Small intestine (tissue), 7 donors: ENCODE measurements around the gene AQP6. TPM values are rescaled to one million over a fixed set of nuclear protein-coding genes. Genes with fewer than 3 reads are reported as not detected.
A peak's percentile ranks its signal among the peaks of the same experiment; 100 is the strongest.

ENCODE experiments used
- DNase-seq, 2 donors: peaks; one replicate each; pipeline versions ENCODE4 v3.0.0 to v3.0.0-alpha.2; 2013
- FAIRE-seq: peaks from 2 replicates; lab custom pipeline; 2012; peaks lifted over from hg19 to GRCh38; lab: Jason Lieb, UNC
- H3K27ac ChIP-seq, 3 donors: one replicate each; pipeline ENCODE4 v1.5.1; 2013; ENCODE audit warnings: low read length in 2 of 3, mild to moderate bottlenecking in 2 of 3, control low read depth in 1 of 3, inconsistent platforms in 1 of 3, low read depth in 1 of 3, moderate library complexity in 1 of 3
- H3K27me3 ChIP-seq, 3 donors: one replicate each; pipeline ENCODE4 v1.6.1; 2013; ENCODE audit warnings: low read length in 3 of 3, inconsistent platforms in 1 of 3; ENCODE audit not compliant: control insufficient read depth in 3 of 3, insufficient read depth in 3 of 3
- H3K36me3 ChIP-seq, 3 donors: one replicate each; pipeline ENCODE4 v1.6.1; 2013; ENCODE audit warnings: low read length in 3 of 3, inconsistent platforms in 1 of 3, low read depth in 1 of 3, mild to moderate bottlenecking in 1 of 3, moderate library complexity in 1 of 3; ENCODE audit not compliant: control insufficient read depth in 3 of 3, insufficient read depth in 2 of 3
- H3K4me1 ChIP-seq, 3 donors: one replicate each; pipeline ENCODE4 v1.6.1; 2013; ENCODE audit warnings: low read length in 2 of 3, inconsistent platforms in 1 of 3, low read depth in 1 of 3, mild to moderate bottlenecking in 1 of 3, moderate library complexity in 1 of 3; ENCODE audit not compliant: control insufficient read depth in 3 of 3, insufficient read depth in 2 of 3
- H3K4me3 ChIP-seq, 3 donors: one replicate each; pipeline ENCODE4 v1.5.1; 2013; ENCODE audit warnings: low read length in 3 of 3, control low read depth in 1 of 3, inconsistent platforms in 1 of 3, low read depth in 1 of 3, mild to moderate bottlenecking in 1 of 3, moderate library complexity in 1 of 3
- H3K9me3 ChIP-seq, 2 donors: one replicate each; pipeline ENCODE4 v1.6.1; 2013; ENCODE audit warnings: low read depth in 1 of 2, low read length in 1 of 2; ENCODE audit not compliant: control insufficient read depth in 2 of 2, insufficient read depth in 1 of 2
- WGBS, 3 donors: extraction: QIAGEN DNeasy Blood & Tissue Kit; methylation state at CpG; one replicate each; pipeline ENCODE4 v1.1.7; 2013; 5-methylcytosine and 5-hydroxymethylcytosine counted together
- polyA plus RNA-seq, 4 donors: library from polyadenylated mRNA; stranded (reverse) in 3 of 4; unstranded in 1 of 4; fragments of 200-250 nt in 3 of 4; fragments of 120-200 nt in 1 of 4; gene quantifications; one replicate each; pipeline versions ENCODE4 v1.2.1 to v1.2.3, GENCODE V29; 2013
- donor health status: healthy with polysubstance abuse.
- donor health status: control.
- donor health status: control.
- donor health status: Bipolar disorder and iron deficiency.
- donor health status: healthy.

AQP6 gene
- polyA plus RNA-seq, 4 donors = 0.09 to 0.31 TPM; not detected in 2

DNA sequence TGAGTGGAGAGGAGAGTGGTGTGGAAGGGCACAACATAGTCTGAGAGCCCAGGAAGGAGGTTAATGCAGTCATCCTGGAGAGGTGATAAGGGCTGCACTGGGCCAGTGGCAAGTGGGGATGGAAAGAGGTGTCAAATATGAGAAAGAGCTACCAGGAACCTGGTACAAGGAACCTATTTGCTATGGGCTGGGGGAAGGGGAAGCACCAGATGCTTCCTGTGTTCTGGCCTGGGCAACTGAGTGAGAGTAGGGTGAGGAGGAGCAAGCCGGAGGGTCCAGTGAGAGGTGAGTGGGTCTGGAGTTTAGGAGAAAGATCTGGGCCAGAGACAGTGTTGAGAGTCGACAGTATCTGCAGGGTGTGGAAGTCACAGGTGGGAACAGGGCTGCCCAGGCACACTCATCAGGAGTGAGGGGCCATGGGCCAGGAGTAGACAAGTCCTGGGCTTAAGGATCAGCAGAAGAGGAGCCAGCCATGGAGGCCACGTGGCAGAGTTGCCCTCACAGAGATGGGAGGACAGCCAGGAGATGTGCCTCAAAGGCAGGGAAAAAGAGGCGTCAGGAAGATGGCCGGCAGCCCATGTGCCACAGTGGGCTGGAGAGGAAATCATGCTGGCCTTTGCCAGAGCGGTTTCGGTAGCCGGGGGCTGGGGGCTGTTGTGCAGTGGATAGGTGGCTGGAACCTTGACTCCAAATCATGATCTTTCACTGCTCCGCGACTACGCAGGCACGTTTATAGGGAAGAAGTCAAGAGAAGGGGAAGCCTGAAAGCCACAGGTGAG lies 2.9 kb upstream of the AQP6 start:
- Histone ChIP-seq H3K9me3 (no peaks in the 10 kb centered on the region), H3K27ac (no peak overlapping the region), H3K4me3 (no peak overlapping the region), H3K4me1 (peaks cover 0 to 29% (median 0%) of the 10 kb centered on the region in 3 donors), H3K36me3 (no peaks in the 10 kb centered on the region), H3K27me3 (peaks cover 0 to 38% (median 0%) of the 10 kb centered on the region in 3 donors)
- 80 to 82% (median 81%) methylated on average over 12 of the region's 12 CpGs for WGBS, 3 donors
- no peak for DNase-seq
- no peak for FAIRE-seq

DNA sequence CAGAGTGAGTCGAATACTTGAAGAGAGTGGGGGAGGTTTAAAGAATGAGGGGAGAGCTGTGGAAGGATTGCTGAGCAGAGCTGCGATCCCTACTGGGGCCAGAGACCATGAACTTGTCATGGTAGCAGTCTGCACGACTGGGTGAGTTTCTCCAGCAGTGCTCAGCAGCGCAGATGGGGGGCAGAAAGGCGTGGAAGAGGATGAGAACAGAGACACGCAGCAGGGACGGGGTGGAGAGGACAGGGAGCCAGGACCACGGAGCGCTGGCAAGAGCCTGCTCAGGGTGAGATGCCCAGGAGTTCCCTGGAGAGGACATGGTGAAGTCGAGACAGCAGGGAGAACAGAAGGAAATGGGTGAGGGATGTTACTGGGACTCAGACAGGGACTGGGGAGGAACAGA lies 2.1 kb upstream of the AQP6 start:
- Histone ChIP-seq H3K27me3 (peaks cover 0 to 31% (median 0%) of the 10 kb centered on the region in 3 donors), H3K27ac (no peak overlapping the region), H3K9me3 (no peaks in the 10 kb centered on the region), H3K4me1 (peaks cover 0 to 38% (median 0%) of the 10 kb centered on the region in 3 donors), H3K4me3 (no peak overlapping the region), H3K36me3 (no peaks in the 10 kb centered on the region)
- 50 to 69% (median 60%) methylated on average over 10 of the region's 10 CpGs for WGBS, 3 donors
- FAIRE-seq (no peak), DNase-seq (no peak)

DNA sequence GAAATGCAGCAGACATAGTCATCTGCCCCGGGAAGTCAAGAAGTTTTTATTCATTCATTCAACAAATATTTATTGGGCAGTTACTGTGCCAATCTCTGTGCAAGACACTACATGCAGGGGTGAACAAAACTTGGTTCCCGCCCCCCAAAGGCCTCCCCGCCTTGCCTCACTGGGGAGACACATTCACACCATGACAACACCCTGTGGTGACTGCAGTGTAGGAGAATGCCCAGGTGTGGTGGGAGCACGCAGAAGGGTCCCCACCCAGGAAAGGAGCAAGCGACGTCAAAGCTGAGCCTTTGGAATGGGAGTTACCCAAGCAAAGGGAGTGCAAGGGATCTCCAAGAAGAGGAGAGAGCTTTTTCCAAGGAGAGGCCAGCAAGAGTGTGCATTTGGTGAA lies 1.6 kb upstream of the AQP6 start:
- Histone ChIP-seq H3K4me3 (no peak overlapping the region), H3K27me3 (peaks cover 0 to 26% (median 0%) of the 10 kb centered on the region in 3 donors), H3K9me3 (no peaks in the 10 kb centered on the region), H3K4me1 (peaks cover 0 to 41% (median 0%) of the 10 kb centered on the region in 3 donors), H3K27ac (no peak overlapping the region), H3K36me3 (no peaks in the 10 kb centered on the region)
- FAIRE-seq = no peak
- WGBS, 3 donors = 63 to 84% (median 78%) methylated on average over 6 of the region's 6 CpGs
- no peak for DNase-seq

DNA sequence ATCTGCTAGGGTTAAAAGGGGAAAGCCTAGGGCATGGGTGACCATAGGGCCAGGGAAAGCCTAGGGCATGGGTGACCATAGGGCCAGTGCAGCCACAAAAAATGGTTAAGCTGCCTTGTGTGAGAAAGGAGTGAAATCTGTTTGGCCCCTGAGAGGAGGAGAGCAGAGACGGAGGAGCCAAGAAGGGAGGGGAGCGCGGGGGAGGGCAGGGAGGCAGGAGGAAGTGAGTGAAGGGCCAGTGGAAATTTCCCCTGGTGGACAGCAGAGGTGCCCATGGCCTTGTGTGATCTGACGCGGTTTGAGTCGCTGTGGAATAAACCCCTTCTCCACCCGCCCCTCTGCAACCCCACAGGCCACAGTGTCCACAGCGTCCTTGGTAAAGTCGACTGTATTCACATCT lies 618 bp upstream of the AQP6 start:
- no peak for DNase-seq

DNA sequence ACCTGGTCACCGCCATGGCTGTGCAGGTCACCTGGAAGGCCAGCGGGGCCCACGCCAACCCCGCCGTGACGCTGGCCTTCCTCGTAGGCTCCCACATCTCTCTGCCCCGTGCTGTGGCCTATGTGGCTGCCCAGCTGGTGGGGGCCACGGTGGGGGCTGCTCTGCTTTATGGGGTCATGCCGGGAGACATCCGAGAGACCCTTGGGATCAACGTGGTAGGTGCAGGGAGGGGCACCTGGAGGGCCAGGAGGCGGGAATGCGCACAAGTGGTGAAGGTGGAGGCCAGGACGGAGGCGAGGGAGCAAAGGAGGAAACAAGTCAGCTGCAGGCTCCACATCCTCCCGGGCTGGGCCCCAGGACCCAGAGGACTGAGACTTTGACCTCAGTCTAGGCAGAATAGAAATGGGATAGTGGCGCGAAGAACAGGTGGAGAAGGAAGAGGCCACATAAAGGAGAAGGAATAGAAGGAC lies 649 bp downstream of the AQP6 start:
- peak; percentile 66 to 68 for DNase-seq

More for the DNA sequence above, 618 bp upstream of the AQP6 start:
- H3K27ac ChIP-seq = no peak overlapping the region
- FAIRE-seq = no peak
- H3K9me3 ChIP-seq = no peaks in the 10 kb centered on the region
- H3K27me3 ChIP-seq = peaks cover 0 to 19% (median 0%) of the 10 kb centered on the region in 3 donors
- H3K4me3 ChIP-seq = no peak overlapping the region
- WGBS, 3 donors = 82 to 93% (median 86%) methylated on average over 9 of the region's 9 CpGs
- no peaks in the 10 kb centered on the region for H3K36me3 ChIP-seq
- peaks cover 0 to 37% (median 0%) of the 10 kb centered on the region in 3 donors for H3K4me1 ChIP-seq

DNA sequence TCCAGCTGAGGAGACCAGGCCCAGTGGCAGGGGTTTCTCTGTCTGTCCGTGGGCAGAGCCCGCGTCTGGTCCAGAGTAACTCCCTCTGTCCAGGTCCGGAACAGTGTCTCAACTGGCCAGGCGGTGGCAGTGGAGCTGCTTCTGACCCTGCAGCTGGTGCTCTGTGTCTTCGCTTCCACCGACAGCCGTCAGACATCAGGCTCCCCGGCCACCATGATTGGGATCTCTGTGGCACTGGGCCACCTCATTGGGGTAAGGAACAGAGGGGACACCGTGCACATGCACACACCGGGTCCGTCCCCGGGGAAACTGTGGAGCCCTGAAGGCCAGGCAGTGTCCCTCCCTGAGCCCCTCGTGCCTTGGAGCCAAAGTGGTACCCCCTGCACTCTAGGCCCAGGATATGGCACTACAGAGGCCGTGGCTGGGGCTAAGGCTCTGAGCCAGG lies 1.5 kb downstream of the AQP6 start:
- no peak for FAIRE-seq

More for the DNA sequence above, 649 bp downstream of the AQP6 start:
- 57 to 78% (median 67%) methylated on average over 19 of the region's 19 CpGs for WGBS, 3 donors
- Histone ChIP-seq H3K27me3 (peaks cover 0 to 11% (median 0%) of the 10 kb centered on the region in 3 donors), H3K9me3 (no peaks in the 10 kb centered on the region), H3K36me3 (no peaks in the 10 kb centered on the region), H3K27ac (no peak overlapping the region), H3K4me1 (peaks cover 0 to 35% (median 0%) of the 10 kb centered on the region in 3 donors), H3K4me3 (no peak overlapping the region)
- FAIRE-seq = no peak

DNA sequence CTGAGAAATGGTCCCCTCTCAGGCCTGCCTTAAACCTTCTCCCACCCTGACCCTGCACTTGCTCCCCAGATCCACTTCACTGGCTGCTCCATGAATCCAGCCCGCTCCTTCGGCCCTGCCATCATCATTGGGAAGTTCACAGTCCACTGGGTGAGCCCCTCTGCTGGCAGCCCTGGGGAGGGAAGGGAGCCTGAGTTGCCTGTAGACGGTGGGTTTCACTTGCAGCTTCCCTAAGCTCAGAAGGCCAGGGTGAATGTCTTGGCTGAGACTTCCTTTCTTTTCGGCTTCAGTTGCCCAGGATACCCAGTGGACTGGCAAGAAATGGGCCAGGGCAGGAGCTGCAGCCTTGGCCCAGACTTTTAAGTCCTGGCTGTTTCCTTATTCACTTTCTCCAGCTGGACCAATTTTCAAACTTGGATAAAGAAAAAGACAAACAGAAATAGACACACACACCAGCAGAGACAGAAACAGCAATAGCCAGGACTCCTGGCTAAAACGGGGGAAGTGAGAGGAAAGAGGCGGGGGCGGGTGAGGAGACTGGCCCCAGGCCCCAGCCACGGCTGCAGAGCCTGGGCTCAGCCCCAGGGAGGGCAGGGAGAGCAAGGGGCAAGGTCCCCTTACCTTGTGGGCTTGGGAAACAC lies 2.0 kb downstream of the AQP6 start:
- 55 to 61% (median 57%) methylated on average over 8 of the region's 8 CpGs for WGBS, 3 donors
- FAIRE-seq = no peak
- H3K27me3 ChIP-seq = peaks cover 0 to 3% (median 0%) of the 10 kb centered on the region in 3 donors

More for the DNA sequence above, 1.5 kb downstream of the AQP6 start:
- H3K36me3 ChIP-seq = no peaks in the 10 kb centered on the region
- peak in 1 of 2 donors; percentile 62 for DNase-seq
- H3K4me3 ChIP-seq = no peak overlapping the region
- no peak overlapping the region for H3K27ac ChIP-seq
- H3K27me3 ChIP-seq = peaks cover 0 to 4% (median 0%) of the 10 kb centered on the region in 3 donors
- H3K9me3 ChIP-seq = no peaks in the 10 kb centered on the region
- peaks cover 0 to 35% (median 0%) of the 10 kb centered on the region in 3 donors for H3K4me1 ChIP-seq
- 52 to 78% (median 74%) methylated on average over 14 to 15 of the region's 15 CpGs for WGBS, 3 donors

DNA sequence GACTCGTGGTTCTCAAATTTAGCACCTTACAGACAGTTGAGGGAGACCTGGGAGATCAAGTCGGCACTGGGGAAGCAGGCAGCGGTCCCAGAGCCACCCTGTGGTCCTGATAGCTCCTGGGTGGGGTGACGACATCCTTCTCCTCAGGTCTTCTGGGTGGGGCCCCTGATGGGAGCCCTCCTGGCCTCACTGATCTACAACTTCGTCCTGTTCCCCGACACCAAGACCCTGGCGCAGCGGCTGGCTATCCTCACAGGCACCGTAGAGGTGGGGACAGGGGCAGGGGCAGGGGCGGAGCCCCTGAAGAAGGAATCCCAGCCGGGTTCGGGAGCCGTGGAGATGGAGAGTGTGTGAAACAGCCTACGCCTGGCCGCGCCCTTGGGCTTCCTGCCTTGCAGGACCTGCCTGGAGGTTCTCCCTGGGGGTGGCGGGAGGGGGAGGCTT lies 2.6 kb downstream of the AQP6 start:
- Histone ChIP-seq H3K36me3 (no peaks in the 10 kb centered on the region), H3K4me3 (no peak overlapping the region), H3K4me1 (peaks cover 0 to 35% (median 0%) of the 10 kb centered on the region in 3 donors), H3K9me3 (no peaks in the 10 kb centered on the region), H3K27ac (no peak overlapping the region), H3K27me3 (peaks cover 0 to 3% (median 0%) of the 10 kb centered on the region in 3 donors)
- FAIRE-seq (no peak), DNase-seq (no peak)
- WGBS, 3 donors = 37 to 64% (median 52%) methylated on average over 17 of the region's 17 CpGs

More for the DNA sequence above, 2.0 kb downstream of the AQP6 start:
- no peak overlapping the region for H3K4me3 ChIP-seq
- no peak for DNase-seq
- H3K36me3 ChIP-seq = no peaks in the 10 kb centered on the region
- H3K4me1 ChIP-seq = peaks cover 0 to 35% (median 0%) of the 10 kb centered on the region in 3 donors
- no peak overlapping the region for H3K27ac ChIP-seq
- H3K9me3 ChIP-seq = no peaks in the 10 kb centered on the region
